SK-N-SH (cell line): Measurements from ENCODE around the gene PRPF6. TPM values are rescaled to one million over a fixed set of nuclear protein-coding genes. Genes with fewer than 3 reads are reported as not detected.

Experiments used
- CTCF ChIA-PET: fragments of 300-600, 350-600 bp; formaldehyde crosslinking; extraction: SDS; loops from one replicate; lab custom pipeline; 2021; lab: Yijun Ruan, JAX
- POLR2A ChIA-PET: fragments of 350-600 bp; sonication (Branson Sonifier 250); formaldehyde crosslinking; extraction: SDS; loops from one replicate; lab custom pipeline; 2020; ENCODE audit warnings: antibody characterized with exemption, inconsistent platforms; lab: Yijun Ruan, JAX
- DNase-seq: peaks from one replicate; pipeline ENCODE4 v3.0.0; 2012
- H2AFZ ChIP-seq: fragments of 200-600 bp; sonication (generic); 2 replicates; pipeline ENCODE4 v1.8.1; 2016; ENCODE audit warnings: antibody characterized with exemption, mild to moderate bottlenecking, low read depth
- H3F3A ChIP-seq: fragments of 200-600 bp; sonication (generic); replicated peaks from 2 replicates; pipeline ENCODE3; 2016; ENCODE audit warnings: antibody characterized with exemption, mild to moderate bottlenecking; ENCODE audit not compliant: insufficient read depth
- H3K27ac ChIP-seq, 2 experiments: fragments of 200-500 bp in 1 of 2; fragments of 200-600 bp in 1 of 2; sonication (Bioruptor generic) in 1 of 2; sonication (generic), shearing (Covaris generic) in 1 of 2; 2 replicates each; pipeline versions ENCODE4 v1.5.1 to v1.6.1; 2014 to 2016; ENCODE audit warnings: low read depth in 2 of 2, inconsistent platforms in 1 of 2, low read length in 1 of 2, mild to moderate bottlenecking in 1 of 2, mixed read lengths in 1 of 2
- H3K27me3 ChIP-seq: fragments of 200-600 bp; sonication (generic), shearing (Covaris generic); 2 replicates; pipeline ENCODE4 v1.6.1; 2016; ENCODE audit warnings: mixed run types; ENCODE audit not compliant: insufficient read depth
- H3K36me3 ChIP-seq, 2 experiments: fragments of 200-500 bp in 1 of 2; fragments of 200-600 bp in 1 of 2; sonication (Bioruptor generic) in 1 of 2; sonication (generic) in 1 of 2; replicated peaks in 1 of 2; 2 replicates each; pipeline versions ENCODE3 to v1.5.1; 2014 to 2016; ENCODE audit warnings: low read length in 1 of 2, mild to moderate bottlenecking in 1 of 2; ENCODE audit not compliant: insufficient read depth in 2 of 2, control insufficient read depth in 1 of 2
- H3K4me1 ChIP-seq, 2 experiments: fragments of 200-500 bp in 1 of 2; fragments of 200-600 bp in 1 of 2; sonication (Bioruptor generic) in 1 of 2; sonication (generic), shearing (Covaris generic) in 1 of 2; 2 replicates each; pipeline versions ENCODE4 v1.5.1 to v1.6.1; 2014 to 2016; ENCODE audit warnings: low read depth in 1 of 2, low read length in 1 of 2, mixed run types in 1 of 2; ENCODE audit not compliant: insufficient read depth in 2 of 2, control insufficient read depth in 1 of 2
- H3K4me2 ChIP-seq: fragments of 200-600 bp; sonication (generic), shearing (Covaris generic); 2 replicates; pipeline ENCODE4 v1.6.1; 2017; ENCODE audit warnings: mixed run types
- H3K4me3 ChIP-seq, 2 experiments: fragments of 200-500 bp in 1 of 2; fragments of 200-600 bp in 1 of 2; sonication (Bioruptor generic) in 1 of 2; sonication (generic), shearing (Covaris generic) in 1 of 2; 2 replicates each; pipeline versions ENCODE4 v1.5.1 to v1.8.1; 2014 to 2016; ENCODE audit warnings: low read depth in 2 of 2, inconsistent platforms in 1 of 2, low read length in 1 of 2, mild to moderate bottlenecking in 1 of 2, mixed read lengths in 1 of 2, moderate library complexity in 1 of 2
- H3K79me2 ChIP-seq: fragments of 200-600 bp; sonication (generic); 2 replicates; pipeline ENCODE4 v1.8.1; 2017; ENCODE audit warnings: mild to moderate bottlenecking; ENCODE audit not compliant: insufficient read depth
- H3K9ac ChIP-seq: fragments of 200-600 bp; sonication (generic); 2 replicates; pipeline ENCODE4 v1.6.1; 2017; ENCODE audit warnings: mixed run types
- H3K9me2 ChIP-seq: fragments of 200-600 bp; sonication (generic); 2 replicates; pipeline ENCODE4 v1.6.1; 2017; ENCODE audit warnings: mixed run types
- H3K9me3 ChIP-seq: fragments of 200-600 bp; sonication (generic); 2 replicates; pipeline ENCODE4 v1.6.1; 2017; ENCODE audit warnings: mixed run types, mild to moderate bottlenecking, moderate library complexity
- H4K20me1 ChIP-seq: fragments of 200-600 bp; sonication (generic); 2 replicates; pipeline ENCODE4 v1.6.1; 2017; ENCODE audit warnings: mild to moderate bottlenecking, mixed run types; ENCODE audit not compliant: insufficient read depth
- EZH2phosphoT487 ChIP-seq: fragments of 200-600 bp; sonication (generic); IDR thresholded peaks from 2 replicates; pipeline ENCODE4 v1.6.1; 2017; ENCODE audit warnings: low read depth, mixed run types, mild to moderate bottlenecking, antibody characterized with exemption, moderate library complexity, borderline replicate concordance
- FOXM1 ChIP-seq: IDR thresholded peaks from 2 replicates; pipeline ENCODE4 v1.4.0; 2012; ENCODE audit warnings: low read depth, mild to moderate bottlenecking
- GATA2 ChIP-seq: sonication (generic); formaldehyde crosslinking; IDR thresholded peaks from 2 replicates; pipeline ENCODE4 v1.5.0; 2020; ENCODE audit warnings: mild to moderate bottlenecking, missing genetic modification reagents
- JUND ChIP-seq: IDR thresholded peaks from 2 replicates; pipeline ENCODE4 v1.4.0; 2012
- MAX ChIP-seq: IDR thresholded peaks from 2 replicates; pipeline ENCODE4 v1.4.0; 2012; ENCODE audit warnings: low read depth
- MXI1 ChIP-seq: IDR thresholded peaks from 2 replicates; pipeline ENCODE4 v1.6.1; 2012; ENCODE audit warnings: mild to moderate bottlenecking, low read depth, low read length, improper control_type of control experiment
- NFIC ChIP-seq: IDR thresholded peaks from 2 replicates; pipeline ENCODE4 v1.4.0; 2012; ENCODE audit warnings: borderline replicate concordance
- NRF1 ChIP-seq: IDR thresholded peaks from 2 replicates; pipeline ENCODE4 v1.6.1; 2012; ENCODE audit warnings: low read depth, mild to moderate bottlenecking, low read length
- POLR2AphosphoS5 ChIP-seq: IDR thresholded peaks from 2 replicates; pipeline ENCODE4 v1.6.1; 2012; ENCODE audit warnings: low read depth, low read length
- SMC3 ChIP-seq: IDR thresholded peaks from 2 replicates; pipeline ENCODE4 v1.6.1; 2012; ENCODE audit warnings: low read depth, low read length, improper control_type of control experiment
- TAF1 ChIP-seq: IDR thresholded peaks from 2 replicates; pipeline ENCODE4 v1.6.1; 2012; ENCODE audit warnings: low read depth, mild to moderate bottlenecking, low read length, moderate library complexity, borderline replicate concordance
- USF1 ChIP-seq: IDR thresholded peaks from 2 replicates; pipeline ENCODE4 v1.4.0; 2012; ENCODE audit warnings: low read depth, borderline replicate concordance
- WGBS: methylation state at CpG from one replicate; pipeline ENCODE4 v1.1.6; 2017; ENCODE audit warnings: low lambda C conversion rate; 5-methylcytosine and 5-hydroxymethylcytosine counted together
- polyA plus RNA-seq, 3 experiments: library from polyadenylated mRNA; depleted of rRNA; stranded (reverse); fragments of >200 nt; gene quantifications; 2 replicates each; pipeline ENCODE4 v1.2.3, GENCODE V29; 2012

Gene PRPF6
- polyA plus RNA-seq, 1 of the 3 experiments (the other 2 are of a cell fraction): 59.1 TPM

- 87% methylated on average over 20 of the region's 28 CpGs for WGBS
- H3F3A ChIP-seq: no peaks in the 10 kb centered on the region
- ChIA-PET POLR2A (no interaction called here), CTCF (no interaction called here)
- H4K20me1 ChIP-seq: no peaks in the 10 kb centered on the region
- H3K36me3 ChIP-seq: peaks cover 0 to 43% of the 10 kb centered on the region in 2 experiments
- no peaks in the 10 kb centered on the region for H3K9me2 ChIP-seq
- no peaks in the 10 kb centered on the region for H3K27me3 ChIP-seq
- peaks cover 7 to 16% of the 10 kb centered on the region in 2 experiments; a peak in 2 of 4 replicates for H3K4me1 ChIP-seq
- no peak overlapping the region for H2AFZ ChIP-seq
- H3K9ac ChIP-seq: peak overlapping the region; percentile 83; the same call in 1 of the 2 replicates
- H3K27ac ChIP-seq: no peak overlapping the region; a peak in 1 of 4 replicates
- H3K4me3 ChIP-seq: no peak overlapping the region
- no peaks in the 10 kb centered on the region for H3K9me3 ChIP-seq
- H3K4me2 ChIP-seq: no peak overlapping the region; the same call in 1 of the 2 replicates
- no peak for DNase-seq
- TF ChIP-seq NFIC (no peak), TAF1 (no peak), SMC3 (no peak), USF1 (no peak), JUND (no peak), MAX (no peak)
- H3K79me2 ChIP-seq: peaks cover 15% of the 10 kb centered on the region
Measured at GRCh38 chr20:63967330-63968135, 13.4 kb upstream of the PRPF6 start.

- ChIA-PET CTCF (no interaction called here), POLR2A (no interaction called here)
- WGBS: 84% methylated on average over 9 of the region's 14 CpGs
Measured at GRCh38 chr20:63968136-63968927, 12.6 kb upstream of the PRPF6 start.

More at GRCh38 chr20:63968136-63968927, 12.6 kb upstream of the PRPF6 start:
- Histone ChIP-seq H3K9ac (peak overlapping the region; percentile 83), H3K4me3 (peak overlapping the region; percentile 77 to 81), H3K79me2 (peaks cover 15% of the 10 kb centered on the region), H3K27ac (peak overlapping the region in 1 of 2 experiments; percentile 27; a peak in 2 of 4 replicates), H3K27me3 (no peaks in the 10 kb centered on the region), H2AFZ (no peak overlapping the region), H3K4me2 (peak overlapping the region; percentile 95), H4K20me1 (no peaks in the 10 kb centered on the region), H3K4me1 (peaks cover 7 to 16% of the 10 kb centered on the region in 2 experiments; a peak in 2 of 4 replicates), H3K9me2 (no peaks in the 10 kb centered on the region), H3K36me3 (peaks cover 0 to 36% of the 10 kb centered on the region in 2 experiments), H3K9me3 (no peaks in the 10 kb centered on the region), H3F3A (no peaks in the 10 kb centered on the region)
- no peak for DNase-seq
- TF ChIP-seq NRF1 (no peak), EZH2phosphoT487 (no peak), GATA2 (no peak), POLR2AphosphoS5 (no peak), SMC3 (no peak), NFIC (no peak), FOXM1 (no peak), MXI1 (no peak)
